Measurements from ENCODE around the gene KCNIP1.

GRCh38 chr5:170501361-170501760, 2.5 kb upstream of the KCNIP1 start:
- no peak for TF ChIP-seq ATF3 (IDR thresholded peaks at IDR 0.05; ENCODE audit: borderline replicate concordance, extremely low read depth, low read depth, low read length)
- no peak for TF ChIP-seq ETV6 (conservative IDR thresholded peaks at IDR 0.05 in 1 of 2, IDR thresholded peaks at IDR 0.05 in 1 of 2; ENCODE audit: borderline replicate concordance in 1 of 2, low read depth in 1 of 2)
- TF ChIP-seq EGR1 (IDR thresholded peaks at IDR 0.05; ENCODE audit: borderline replicate concordance in 1 of 2, low read depth in 2 of 2, low read length in 2 of 2), result no peak

Data from GM12878 (cell line).